K562 treated with DMSO at 1 percent for 12 hours (cell line): Measurements from ENCODE around the gene GCGR. TPM values are rescaled to one million over a fixed set of nuclear protein-coding genes. Genes with fewer than 3 reads are reported as not detected.

ENCODE experiments used
- total RNA-seq: library from RNA; unstranded; fragments of 300-600 nt; gene quantifications from 2 replicates; pipeline ENCODE4 v1.2.3, GENCODE V29; 2022; ENCODE audit not compliant: insufficient read depth

Gene GCGR
- not detected in 2 replicates for total RNA-seq

DNA sequence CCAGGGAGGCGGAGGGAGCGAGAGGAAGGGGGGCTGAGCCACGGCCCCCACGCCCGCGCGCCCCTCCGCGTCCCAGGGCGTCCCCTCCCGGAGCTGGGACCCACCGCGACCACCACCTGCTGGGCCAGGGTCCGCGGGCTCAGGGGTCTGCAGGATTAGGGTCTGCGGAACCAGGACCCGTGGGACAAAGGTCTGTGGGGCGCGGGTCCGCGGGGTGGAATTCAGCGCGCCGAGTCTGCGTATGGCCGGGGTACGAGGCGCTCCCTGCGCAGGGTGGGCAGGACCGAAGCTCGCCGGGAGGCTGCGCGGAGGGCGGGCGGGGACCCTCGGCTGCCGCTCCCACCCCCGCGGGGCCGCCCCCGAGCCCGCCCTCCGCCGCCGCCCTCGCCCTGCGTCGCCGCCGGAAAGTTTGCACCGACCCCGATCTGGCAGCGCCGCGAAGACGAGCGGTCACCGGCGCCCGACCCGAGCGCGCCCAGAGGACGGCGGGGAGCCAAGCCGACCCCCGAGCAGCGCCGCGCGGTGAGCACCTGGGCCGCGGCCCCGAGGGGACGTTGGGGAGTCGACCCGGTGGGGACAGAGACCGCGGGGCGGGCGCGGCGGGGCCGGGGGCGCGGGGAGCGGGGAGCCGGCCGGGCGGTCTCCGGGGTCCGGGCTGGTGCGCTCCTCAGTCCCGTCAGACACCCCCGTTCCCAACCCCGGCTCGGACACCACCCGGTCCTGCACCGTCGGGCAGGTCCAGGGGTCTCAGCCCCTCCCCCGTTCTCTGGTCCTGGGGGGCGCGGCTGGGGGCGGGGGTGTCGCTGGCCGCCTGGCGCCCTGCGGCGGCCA, at the start of gene GCGR:
Gene GCGR (plus strand): TSS at position 423 of the 831 bp plus-strand sequence. CDS start 4,869 bp downstream, outside the sequence.

DNA sequence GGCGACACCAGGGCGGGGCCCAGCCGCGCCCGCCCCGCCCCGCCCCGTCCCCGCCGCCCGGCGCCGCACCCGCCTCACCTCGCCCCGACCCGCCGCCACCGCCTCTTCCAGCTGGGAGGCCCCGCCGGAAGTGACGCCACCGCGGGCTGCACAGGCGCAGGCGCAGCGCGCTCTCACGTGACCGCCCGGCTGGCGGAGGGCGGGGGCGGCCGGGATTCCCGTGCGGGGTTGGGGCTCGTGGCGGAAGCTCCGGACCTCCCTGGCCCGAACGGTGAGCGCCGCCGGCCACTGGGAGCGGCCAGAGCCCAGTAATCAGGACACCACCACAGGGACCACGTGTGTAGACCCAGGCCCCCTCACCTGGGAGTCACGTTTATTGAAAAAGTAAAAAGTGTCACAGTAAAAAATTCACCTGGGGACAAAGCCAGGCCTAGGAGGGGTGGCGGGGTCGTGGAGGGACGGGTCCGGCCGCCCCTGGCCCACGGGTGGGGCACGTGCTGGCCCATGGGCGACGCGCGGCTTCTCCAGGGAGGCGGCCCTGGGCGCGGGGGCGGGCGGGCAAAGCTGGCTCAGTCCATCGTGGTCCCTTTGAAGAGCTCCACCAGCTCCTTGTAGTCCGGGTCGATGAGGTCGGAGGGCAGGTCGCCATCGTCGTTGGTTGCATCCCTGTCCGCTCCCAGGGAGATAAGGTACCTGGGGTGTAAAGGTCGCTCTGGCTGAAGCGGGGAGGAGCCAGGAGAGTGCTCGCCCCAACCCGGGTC, 29.4 kb downstream of the GCGR start, which contains the start of gene MCRIP1:
Gene MCRIP1 (minus strand): TSS at position 132 of the 761 bp plus-strand sequence. CDS start 8,785 bp downstream, outside the sequence.

GRCh38 chr17:81834831-81835267, 30.9 kb downstream of the GCGR start, which contains the start of gene PPP1R27:
PPP1R27 (minus strand) TSS chr17:81835050; CDS start chr17:81834953, 97 bp downstream.

GRCh38 chr17:81859906-81860755, 56.2 kb downstream of the GCGR start, which contains the start of gene P4HB:
P4HB (minus strand) TSS chr17:81860535; CDS start chr17:81860471, 64 bp downstream.

Other genes starting within 250 kb of the GCGR start
- 66.5 and 131 TPM in 2 replicates for gene NPLOC4, start 167.0 kb upstream of the GCGR start, total RNA-seq
- 0.47 and 1.2 TPM in 2 replicates for gene TSPAN10, start 167.0 kb upstream of the GCGR start, total RNA-seq
- gene PDE6G, start 147.6 kb upstream of the GCGR start, total RNA-seq: not detected in 2 replicates
- 72.5 and 109 TPM in 2 replicates for gene OXLD1, start 137.5 kb upstream of the GCGR start, total RNA-seq
- 28.5 and 31.3 TPM in 2 replicates for gene CCDC137, start 137.4 kb upstream of the GCGR start, total RNA-seq
- gene ARL16, start 120.4 kb upstream of the GCGR start, total RNA-seq: 24.9 and 32.6 TPM in 2 replicates
- 63.2 and 121 TPM in 2 replicates for gene HGS, start 120.1 kb upstream of the GCGR start, total RNA-seq
- 72.5 and 114 TPM in 2 replicates for gene MRPL12, start 100.8 kb upstream of the GCGR start, total RNA-seq
- 49.3 and 53.8 TPM in 2 replicates for gene SLC25A10, start 91.9 kb upstream of the GCGR start, total RNA-seq
- 192 and 316 TPM in 2 replicates for gene MCRIP1, start 29.1 kb downstream of the GCGR start, total RNA-seq
- gene PPP1R27, start 30.9 kb downstream of the GCGR start, total RNA-seq: not detected in 2 replicates
- gene P4HB, start 56.4 kb downstream of the GCGR start, total RNA-seq: 670 and 837 TPM in 2 replicates
- 219 and 311 TPM in 2 replicates for gene ARHGDIA, start 67.2 kb downstream of the GCGR start, total RNA-seq
- 131 and 173 TPM in 2 replicates for gene ALYREF, start 87.4 kb downstream of the GCGR start, total RNA-seq
- 460 and 768 TPM in 2 replicates for gene ANAPC11, start 87.6 kb downstream of the GCGR start, total RNA-seq
- 3.1 and 4.4 TPM in 2 replicates for gene NPB, start 98.1 kb downstream of the GCGR start, total RNA-seq
- gene PCYT2, start 107.2 kb downstream of the GCGR start, total RNA-seq: 43.6 and 61.6 TPM in 2 replicates
- gene SIRT7, start 114.0 kb downstream of the GCGR start, total RNA-seq: 34.3 and 38.5 TPM in 2 replicates
- gene MAFG, start 123.6 kb downstream of the GCGR start, total RNA-seq: 45.0 and 63.6 TPM in 2 replicates
- gene PYCR1, start 133.2 kb downstream of the GCGR start, total RNA-seq: 170 and 175 TPM in 2 replicates
- not detected in 2 replicates for gene MYADML2, start 143.1 kb downstream of the GCGR start, total RNA-seq
- gene NOTUM, start 157.0 kb downstream of the GCGR start, total RNA-seq: 9.0 and 9.7 TPM in 2 replicates
- 32.7 and 45.0 TPM in 2 replicates for gene ASPSCR1, start 173.5 kb downstream of the GCGR start, total RNA-seq
- 108 and 156 TPM in 2 replicates for gene CENPX, start 218.7 kb downstream of the GCGR start, total RNA-seq
- 11.1 and 13.9 TPM in 2 replicates for gene LRRC45, start 219.2 kb downstream of the GCGR start, total RNA-seq
- gene RAC3, start 227.5 kb downstream of the GCGR start, total RNA-seq: 58.4 and 82.9 TPM in 2 replicates
- gene DCXR, start 233.5 kb downstream of the GCGR start, total RNA-seq: 273 and 376 TPM in 2 replicates
- gene RFNG, start 247.7 kb downstream of the GCGR start, total RNA-seq: 33.4 and 35.0 TPM in 2 replicates
- gene GPS1, start 247.7 kb downstream of the GCGR start, total RNA-seq: 118 and 137 TPM in 2 replicates